Endodermal cell (in vitro differentiated cells): ENCODE data around the gene RGS7. TPM values are rescaled to one million over a fixed set of nuclear protein-coding genes. Genes with fewer than 3 reads are reported as not detected.

Experiments
- DNase-seq: peaks from one replicate; pipeline ENCODE4 v3.0.0-alpha.2; 2017
- H3K27ac ChIP-seq: 2 replicates; pipeline ENCODE4 v1.5.1; 2013; ENCODE audit warnings: mild to moderate bottlenecking, low read depth, low read length, moderate library complexity
- H3K27me3 ChIP-seq: 2 replicates; pipeline ENCODE4 v1.6.1; 2013; ENCODE audit warnings: mild to moderate bottlenecking, low read length, moderate library complexity; ENCODE audit not compliant: insufficient read depth, control insufficient read depth, poor library complexity, severe bottlenecking
- H3K36me3 ChIP-seq: 2 replicates; pipeline ENCODE4 v1.7.0; 2013; ENCODE audit warnings: mild to moderate bottlenecking, low read length, moderate library complexity; ENCODE audit not compliant: control insufficient read depth, insufficient read depth
- H3K4me1 ChIP-seq: one replicate; pipeline ENCODE4 v1.7.0; 2013; ENCODE audit warnings: low read length; ENCODE audit not compliant: control insufficient read depth, insufficient read depth
- H3K4me3 ChIP-seq: 2 replicates; pipeline ENCODE4 v1.5.1; 2013; ENCODE audit warnings: mild to moderate bottlenecking, low read length, moderate library complexity
- H3K9ac ChIP-seq: 2 replicates; pipeline ENCODE4 v1.6.1; 2013; ENCODE audit warnings: mild to moderate bottlenecking, low read length, moderate library complexity; ENCODE audit not compliant: poor library complexity, severe bottlenecking; ENCODE audit errors: extremely low read depth
- H3K9me3 ChIP-seq: 2 replicates; pipeline ENCODE4 v1.6.1; 2013; ENCODE audit warnings: mild to moderate bottlenecking, low read length, moderate library complexity; ENCODE audit not compliant: control insufficient read depth
- H3K27ac Mint-ChIP-seq: 2 replicates; pipeline ENCODE4 v1.8.0; 2020; ENCODE audit warnings: mixed read lengths
- H3K27me3 Mint-ChIP-seq: 2 replicates; pipeline ENCODE4 v1.8.0; 2021; ENCODE audit warnings: mild to moderate bottlenecking, mixed read lengths; ENCODE audit not compliant: insufficient read depth
- H3K36me3 Mint-ChIP-seq: 2 replicates; pipeline ENCODE4 v1.8.0; 2020; ENCODE audit warnings: low read depth, mixed read lengths
- H3K4me1 Mint-ChIP-seq: 2 replicates; pipeline ENCODE4 v1.8.0; 2020; ENCODE audit warnings: mixed read lengths
- H3K4me3 Mint-ChIP-seq: 2 replicates; pipeline ENCODE4 v1.8.0; 2020; ENCODE audit warnings: mild to moderate bottlenecking, moderate library complexity, mixed read lengths
- H3K9me3 Mint-ChIP-seq: 2 replicates; pipeline ENCODE4 v1.8.0; 2020; ENCODE audit warnings: mild to moderate bottlenecking, mixed read lengths
- CTCF ChIP-seq: fragments of 200-600 bp; sonication (generic); conservative IDR thresholded peaks from 2 replicates; pipeline ENCODE4 v1.5.0; 2021; ENCODE audit warnings: antibody characterized with exemption, mild to moderate bottlenecking
- WGBS, 2 experiments: methylation state at CpG; one replicate each; pipeline versions ENCODE4 v1.1.5 to v1.1.7; 2013; ENCODE audit warnings: missing lambda C conversion rate in 2 of 2, mixed read lengths in 1 of 2; ENCODE audit not compliant: insufficient coverage in 1 of 2, insufficient read length in 1 of 2; 5-methylcytosine and 5-hydroxymethylcytosine counted together
- total RNA-seq, 2 donors: library from RNA; stranded (reverse); fragmentation: NEBNext Ultra II Directional in 1 of 2; extraction: Animal tissue kit (Norgen Biotek cat#: 25700) in 1 of 2; gene quantifications; 2 replicates in 1 of 2; 3 replicates in 1 of 2; pipeline ENCODE4 v1.2.1, GENCODE V29; 2021

Gene RGS7
- total RNA-seq, 2 donors from 2014 or later: 1.0 to 1.1 TPM

- no peak overlapping the region for H3K27ac Mint-ChIP-seq
- no peak for DNase-seq
- 85 to 100% methylated on average over 1 to 5 of the region's 5 CpGs for WGBS, 2 experiments
- no peaks in the 10 kb centered on the region for H3K27me3 Mint-ChIP-seq
- no peaks in the 10 kb centered on the region for H3K36me3 Mint-ChIP-seq
- Histone ChIP-seq H3K9me3 (no peaks in the 10 kb centered on the region), H3K4me1 (no peaks in the 10 kb centered on the region), H3K9ac (no peak overlapping the region), H3K27ac (no peak overlapping the region), H3K4me3 (no peak overlapping the region), H3K36me3 (no peaks in the 10 kb centered on the region), H3K27me3 (no peaks in the 10 kb centered on the region)
- TF ChIP-seq CTCF: no peak
- no peaks in the 10 kb centered on the region for H3K9me3 Mint-ChIP-seq
- no peak overlapping the region for H3K4me3 Mint-ChIP-seq
- H3K4me1 Mint-ChIP-seq: peaks cover 3% of the 10 kb centered on the region
These were observed 225.3 kb downstream of the RGS7 start for GRCh38 chr1:241131636-241132194.

- no peak overlapping the region for H3K27ac ChIP-seq
- no peak for TF ChIP-seq CTCF
- no peaks in the 10 kb centered on the region for H3K36me3 Mint-ChIP-seq
- H3K27me3 ChIP-seq: no peaks in the 10 kb centered on the region
- no peaks in the 10 kb centered on the region for H3K4me1 ChIP-seq
- H3K4me1 Mint-ChIP-seq: peaks cover 3% of the 10 kb centered on the region
- H3K27me3 Mint-ChIP-seq: no peaks in the 10 kb centered on the region
- no peak overlapping the region for H3K27ac Mint-ChIP-seq
- DNase-seq: no peak
- no peaks in the 10 kb centered on the region for H3K9me3 ChIP-seq
- H3K9ac ChIP-seq: no peak overlapping the region
- no peaks in the 10 kb centered on the region for H3K36me3 ChIP-seq
- H3K4me3 ChIP-seq: no peak overlapping the region
- WGBS, 2 experiments: 88% methylated on average over 3 of the region's 3 CpGs; no CpG with 5 or more reads in 1 of the 2 experiments
- no peaks in the 10 kb centered on the region for H3K9me3 Mint-ChIP-seq
- no peak overlapping the region for H3K4me3 Mint-ChIP-seq
These were observed 226.1 kb downstream of the RGS7 start for GRCh38 chr1:241130881-241131280.

- no peak for TF ChIP-seq CTCF
- Histone ChIP-seq H3K27me3 (no peaks in the 10 kb centered on the region), H3K9me3 (no peaks in the 10 kb centered on the region), H3K9ac (no peak overlapping the region), H3K4me1 (no peaks in the 10 kb centered on the region), H3K4me3 (no peak overlapping the region), H3K27ac (no peak overlapping the region), H3K36me3 (no peaks in the 10 kb centered on the region)
- H3K27ac Mint-ChIP-seq: no peak overlapping the region
- H3K4me1 Mint-ChIP-seq: peaks cover 3% of the 10 kb centered on the region
- H3K27me3 Mint-ChIP-seq: no peaks in the 10 kb centered on the region
- 79 to 96% methylated on average over 4 to 11 of the region's 11 CpGs for WGBS, 2 experiments
- DNase-seq: no peak
- no peak overlapping the region for H3K4me3 Mint-ChIP-seq
- H3K36me3 Mint-ChIP-seq: no peaks in the 10 kb centered on the region
- H3K9me3 Mint-ChIP-seq: no peaks in the 10 kb centered on the region
These were observed 227.6 kb downstream of the RGS7 start for GRCh38 chr1:241129207-241129960.
